Measurements from ENCODE around the gene IL1R1. TPM values are rescaled to one million over a fixed set of nuclear protein-coding genes. Genes with fewer than 3 reads are reported as not detected.

IL1R1 gene
- total and polyA plus RNA-seq, 10 donors = 7.6 to 163 (median 73.3) TPM

GRCh38 chr2:102206666-102207341 lies 64.3 kb downstream of the IL1R1 start:
- Histone ChIP-seq H3K27ac (no peak overlapping the region), H3K4me3 (no peak overlapping the region), H3K36me3 (no peaks in the 10 kb centered on the region), H3K4me1 (no peaks in the 10 kb centered on the region), H3K27me3 (replicated peaks in 1 of 7) (no peaks in the 10 kb centered on the region), H3K9me3 (peaks cover 0 to 6% (median 0%) of the 10 kb centered on the region in 8 donors)
- WGBS, 5 donors = 77 to 98% (median 91%) methylated on average over 5 of the region's 5 CpGs
- intact Hi-C loops (cut with DNase I; ENCODE audit: low total_unique reads) = no loop called here
- DNase-seq = no peak
- TF ChIP-seq POLR2A (IDR thresholded peaks at IDR 0.05) = no peak
- TF ChIP-seq CTCF (IDR thresholded peaks at IDR 0.05 in 8 of 11, conservative IDR thresholded peaks at IDR 0.05 in 3 of 11) = no peak
- no peak for TF ChIP-seq POLR2AphosphoS5 (IDR thresholded peaks at IDR 0.05)

GRCh38 chr2:102208774-102209173 lies 66.2 kb downstream of the IL1R1 start:
- intact Hi-C loops (cut with DNase I; ENCODE audit: low total_unique reads) = no loop called here
- DNase-seq = no peak
- no peak overlapping the region for H3K27ac ChIP-seq
- no peaks in the 10 kb centered on the region for H3K4me1 ChIP-seq
- no peak overlapping the region for H3K4me3 ChIP-seq
- H3K27me3 ChIP-seq (replicated peaks in 1 of 7) = no peaks in the 10 kb centered on the region
- H3K9me3 ChIP-seq = peaks cover 0 to 6% (median 0%) of the 10 kb centered on the region in 8 donors
- no peaks in the 10 kb centered on the region for H3K36me3 ChIP-seq
- TF ChIP-seq POLR2AphosphoS5 (IDR thresholded peaks at IDR 0.05) (no peak), POLR2A (IDR thresholded peaks at IDR 0.05) (no peak), CTCF (IDR thresholded peaks at IDR 0.05 in 8 of 11, conservative IDR thresholded peaks at IDR 0.05 in 3 of 11) (no peak)

GRCh38 chr2:102209474-102209873 lies 66.9 kb downstream of the IL1R1 start:
- no peaks in the 10 kb centered on the region for H3K36me3 ChIP-seq
- H3K4me3 ChIP-seq = no peak overlapping the region
- peaks cover 0 to 4% (median 0%) of the 10 kb centered on the region in 8 donors for H3K9me3 ChIP-seq
- no peak for DNase-seq
- H3K4me1 ChIP-seq = no peaks in the 10 kb centered on the region
- no peaks in the 10 kb centered on the region for H3K27me3 ChIP-seq (replicated peaks in 1 of 7)
- no peak overlapping the region for H3K27ac ChIP-seq
- TF ChIP-seq POLR2AphosphoS5 (IDR thresholded peaks at IDR 0.05) (no peak), POLR2A (IDR thresholded peaks at IDR 0.05) (no peak), CTCF (IDR thresholded peaks at IDR 0.05 in 8 of 11, conservative IDR thresholded peaks at IDR 0.05 in 3 of 11) (no peak)
- WGBS, 5 donors = 0 to 94% (median 85%) methylated on average over 1 of the region's 1 CpG
- intact Hi-C loops (cut with DNase I; ENCODE audit: low total_unique reads) = no loop called here

GRCh38 chr2:102217032-102217431 lies 74.5 kb downstream of the IL1R1 start:
- Histone ChIP-seq H3K36me3 (no peaks in the 10 kb centered on the region), H3K4me3 (no peak overlapping the region), H3K27me3 (replicated peaks in 1 of 7) (no peaks in the 10 kb centered on the region), H3K27ac (no peak overlapping the region), H3K4me1 (no peaks in the 10 kb centered on the region), H3K9me3 (peaks cover 6 to 46% (median 36%) of the 10 kb centered on the region in 8 donors)
- TF ChIP-seq POLR2AphosphoS5 (IDR thresholded peaks at IDR 0.05) (no peak), CTCF (IDR thresholded peaks at IDR 0.05 in 8 of 11, conservative IDR thresholded peaks at IDR 0.05 in 3 of 11) (no peak)
- no peak for DNase-seq
- intact Hi-C loops (cut with DNase I; ENCODE audit: low total_unique reads) = no loop called here

All from spleen (tissue), 11 donors.